Measurements from ENCODE around the gene APC. TPM values are rescaled to one million over a fixed set of nuclear protein-coding genes. Genes with fewer than 3 reads are reported as not detected.
A peak's percentile ranks its signal among the peaks of the same experiment; 100 is the strongest.
"Not testable (repeated sequence)": the region's sequence is repeated elsewhere in the genome, so short reads cannot be mapped to it uniquely, and the experiment has no call there.

Gene APC
- polyA plus RNA-seq, 4 donors: 29.2 to 31.9 (median 31.8) TPM

DNA sequence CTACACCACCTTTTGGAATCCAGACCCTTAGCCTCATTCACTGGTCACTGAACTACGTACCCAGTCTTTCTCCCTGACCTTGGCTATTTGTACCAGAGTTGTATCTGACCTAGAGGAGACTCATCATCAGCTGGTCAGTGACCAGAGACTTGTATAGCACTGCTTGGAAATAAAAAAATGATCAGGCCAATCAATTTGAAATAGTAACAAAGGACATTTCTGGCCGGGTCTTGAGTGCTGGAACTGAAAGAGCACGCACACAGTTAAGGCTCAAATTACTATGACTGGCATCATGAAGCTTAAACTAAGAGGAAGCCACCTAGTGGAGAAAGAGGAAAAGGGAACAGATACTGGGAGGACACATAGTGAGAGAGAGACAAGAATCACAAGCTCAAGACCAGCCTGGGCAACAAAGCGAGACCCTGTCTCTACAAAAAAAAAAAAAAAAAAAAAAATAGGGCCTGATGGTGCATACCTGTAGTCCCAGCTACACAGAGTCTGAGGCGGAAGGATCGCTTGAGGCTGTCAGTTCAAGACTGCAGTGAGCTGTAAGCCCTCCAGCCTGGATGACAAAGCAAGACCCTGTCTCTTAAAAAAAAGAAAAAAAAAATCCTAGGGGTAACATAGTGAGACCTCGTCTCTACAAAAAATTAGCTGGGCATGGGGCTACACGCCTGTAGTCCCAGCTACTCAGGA, 110.6 kb downstream of the APC start:
- peak in 3 of 4 donors; percentile 25 to 40 (median 30) for DNase-seq (ENCODE audit: low read depth in 4 of 4, low spot score in 3 of 4)

DNA sequence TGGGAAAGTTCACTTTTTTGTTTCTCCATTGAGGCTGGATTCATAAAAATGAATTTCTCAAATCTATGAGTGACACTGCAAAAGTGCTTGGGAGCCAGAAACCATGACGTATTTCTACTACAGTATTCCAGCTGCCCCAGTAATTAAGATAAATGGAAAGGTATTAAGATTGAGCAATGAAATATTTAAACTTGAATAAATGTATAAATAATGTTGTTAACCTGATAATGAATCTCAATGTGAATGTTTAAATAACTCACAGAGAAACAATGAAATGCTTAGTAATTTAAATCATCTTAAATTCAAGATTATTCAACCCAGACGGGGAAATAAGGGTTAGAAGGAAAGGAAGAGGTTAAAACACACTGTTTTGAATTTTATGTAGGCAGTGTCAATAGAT, 112.2 kb downstream of the APC start:
- DNase-seq (ENCODE audit: low read depth in 4 of 4, low spot score in 3 of 4): no peak

DNA sequence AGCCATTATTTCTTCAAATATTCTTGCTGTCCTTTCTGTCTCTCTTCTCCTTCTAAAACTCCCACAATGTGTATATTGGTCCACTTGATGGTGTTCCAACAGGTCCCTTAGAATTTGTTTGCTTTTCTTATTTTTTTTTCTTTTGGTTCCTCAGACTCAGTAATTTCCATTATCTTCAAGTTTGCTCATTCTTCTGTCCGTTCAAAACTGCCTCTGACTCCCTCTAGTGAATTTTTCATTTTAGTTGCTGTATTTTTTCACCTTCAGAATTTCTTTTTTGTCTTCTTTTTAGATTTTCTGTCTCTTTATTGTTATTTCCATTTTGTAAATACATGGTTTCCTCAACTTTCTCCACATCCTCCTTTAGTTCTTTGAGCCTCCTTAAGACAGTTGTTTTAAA, 117.0 kb downstream of the APC start:
- DNase-seq (ENCODE audit: low read depth in 4 of 4, low spot score in 3 of 4): no peak

DNA sequence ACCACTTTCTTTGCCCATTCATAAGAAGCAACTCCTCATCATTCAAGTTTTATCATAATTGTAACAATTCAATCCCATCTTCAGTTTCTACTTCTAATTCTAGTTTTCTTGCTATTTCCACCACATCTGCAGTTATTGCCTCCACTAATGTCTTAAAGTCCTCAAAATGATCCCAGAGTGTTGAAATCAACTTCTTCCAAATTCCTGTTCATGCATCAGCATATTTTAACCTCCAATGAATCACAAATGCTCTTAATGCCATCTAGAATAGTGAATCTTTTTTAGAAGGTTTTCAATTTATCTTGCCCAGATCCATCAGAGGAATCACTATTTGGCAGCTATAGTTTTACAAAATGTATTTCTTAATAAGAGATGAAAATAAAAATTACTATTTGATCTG, 120.2 kb downstream of the APC start:
- no peak for DNase-seq (ENCODE audit: low read depth in 4 of 4, low spot score in 3 of 4)

DNA sequence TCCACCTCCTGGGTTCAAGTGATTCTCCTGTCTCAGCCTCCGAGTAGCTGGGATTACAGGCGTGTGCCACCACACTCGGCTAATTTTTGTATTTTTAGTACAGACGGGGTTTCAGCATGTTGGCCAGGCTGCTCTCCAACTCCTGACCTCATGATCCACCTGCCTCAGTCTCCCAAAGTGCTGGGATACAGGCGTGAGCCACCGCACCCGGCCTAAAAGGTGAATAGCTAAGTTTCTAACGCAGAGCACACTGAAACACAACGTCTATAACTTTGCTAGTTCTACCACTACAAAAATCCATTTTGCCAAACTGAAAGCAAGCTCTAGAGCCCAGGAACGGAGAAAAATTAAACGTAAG, 122.9 kb downstream of the APC start:
- DNase-seq (ENCODE audit: low read depth in 4 of 4, low spot score in 3 of 4): not testable (repeated sequence)

DNA sequence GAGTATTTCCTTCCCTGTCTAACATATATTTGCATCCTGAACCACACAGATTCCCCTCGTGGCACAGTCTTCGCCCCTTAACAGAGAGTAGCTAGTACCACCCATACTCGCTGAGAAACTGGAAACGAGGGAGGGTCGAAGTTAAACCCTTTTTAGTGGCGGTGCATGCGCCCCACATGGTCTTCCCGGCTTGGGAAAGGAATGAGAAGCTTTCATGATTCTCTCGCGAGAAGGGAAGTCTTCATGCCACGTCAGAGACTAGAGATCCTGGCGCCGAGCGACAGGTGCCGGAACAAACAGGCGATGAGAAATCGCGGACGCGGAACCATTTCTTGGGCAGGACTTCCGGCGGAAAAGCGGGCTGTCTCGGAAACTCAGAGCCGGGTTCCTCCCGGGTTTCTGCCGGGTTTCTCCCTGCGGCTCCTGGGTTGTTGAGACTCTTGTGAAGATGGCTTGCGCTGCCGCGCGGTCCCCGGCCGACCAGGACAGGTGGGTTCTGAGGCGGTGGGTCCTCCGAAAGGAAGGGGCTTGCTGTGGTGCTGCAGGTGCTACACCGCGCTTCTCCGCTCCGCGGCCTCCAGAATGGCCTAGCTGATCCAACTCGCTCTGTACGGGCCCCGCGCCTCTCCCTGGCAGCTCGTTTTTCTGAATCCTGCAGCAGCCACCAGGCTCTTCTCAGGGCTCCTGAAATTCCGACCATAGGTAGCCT, 123.4 kb downstream of the APC start, which contains the start of gene SRP19:
Gene SRP19, plus strand, starts transcription at position 359 of the 709 bp plus-strand sequence. Its CDS starts 90 bp downstream, at position 449.
- DNase-seq (ENCODE audit: low read depth in 4 of 4, low spot score in 3 of 4): peak; percentile 91 to 96 (median 94)

DNA sequence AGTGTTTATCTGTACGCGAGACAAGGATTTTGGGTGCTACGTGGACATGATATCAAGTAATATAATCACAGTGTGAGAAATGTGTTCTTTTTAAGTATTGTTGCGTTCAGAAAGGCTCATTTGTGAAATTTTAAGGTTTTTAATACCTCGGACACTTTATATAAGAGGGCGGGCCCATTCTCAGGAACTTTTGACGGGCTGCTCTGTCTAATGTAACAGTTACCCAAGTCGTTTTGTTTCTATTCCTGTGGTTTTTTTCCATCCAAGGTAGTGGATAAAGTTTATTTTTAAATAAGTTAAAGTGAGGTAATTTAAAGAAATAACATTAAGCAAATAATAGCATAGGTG, 123.9 kb downstream of the APC start:
- no peak for DNase-seq (ENCODE audit: low read depth in 4 of 4, low spot score in 3 of 4)

DNA sequence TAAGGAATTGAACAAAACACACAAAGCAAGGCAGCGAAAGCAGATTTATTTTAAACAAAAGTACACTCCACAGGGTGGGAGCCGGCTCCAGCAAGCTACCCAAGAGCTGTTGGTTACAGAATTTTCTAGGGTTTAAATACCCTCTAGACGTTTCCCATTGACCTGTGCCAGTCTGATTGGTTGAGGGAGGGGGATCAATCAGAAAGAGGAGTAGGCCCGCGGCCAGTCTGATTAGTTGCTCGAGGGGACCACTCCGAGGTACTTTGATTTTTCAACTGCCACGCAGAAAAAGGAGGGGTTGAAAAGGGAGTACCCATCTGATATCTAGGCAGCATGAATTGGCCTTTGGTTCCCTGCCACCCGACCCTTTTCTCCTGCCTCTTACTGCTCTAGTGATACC, 124.4 kb downstream of the APC start:
- no peak for DNase-seq (ENCODE audit: low read depth in 4 of 4, low spot score in 3 of 4)

DNA sequence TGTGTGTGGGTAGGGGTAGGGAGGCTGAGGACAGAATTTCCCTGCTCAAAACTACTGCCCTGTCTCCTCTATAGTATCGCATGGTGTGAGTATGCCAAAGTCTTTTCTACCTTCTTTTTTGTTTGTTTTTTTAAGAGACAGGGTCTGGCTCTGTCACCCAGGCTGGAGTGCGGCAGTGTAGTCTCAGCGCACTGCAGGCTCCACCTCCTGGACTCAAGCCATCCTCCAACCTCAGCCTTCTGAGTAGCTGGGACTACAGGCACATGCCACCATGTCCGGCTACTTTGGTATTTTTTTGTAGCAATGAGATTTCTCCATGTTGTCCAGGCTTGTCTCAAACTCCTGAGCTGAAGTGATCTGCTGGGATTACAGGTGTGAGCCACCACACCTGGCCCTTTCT, 125.9 kb downstream of the APC start:
- no peak for DNase-seq (ENCODE audit: low read depth in 4 of 4, low spot score in 3 of 4)

DNA sequence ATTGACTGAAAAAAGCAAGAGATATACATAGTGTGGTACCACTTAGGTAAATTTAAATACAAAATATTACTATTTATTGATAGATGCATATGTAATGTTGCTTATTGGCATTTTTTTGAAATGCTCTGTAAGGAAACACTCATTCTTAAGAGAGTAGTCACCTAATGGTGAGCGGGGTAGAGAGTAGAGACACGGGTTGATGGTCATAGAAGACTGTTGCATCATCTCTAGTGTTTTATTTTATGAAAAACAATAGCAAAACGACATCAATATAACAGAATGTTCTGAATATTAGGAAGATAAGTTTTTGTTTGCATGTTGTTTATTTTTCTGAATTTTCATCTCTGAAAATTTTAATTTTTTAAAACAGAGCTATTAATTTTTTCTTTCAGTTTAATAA, 127.4 kb downstream of the APC start:
- no peak for DNase-seq (ENCODE audit: low read depth in 4 of 4, low spot score in 3 of 4)

DNA sequence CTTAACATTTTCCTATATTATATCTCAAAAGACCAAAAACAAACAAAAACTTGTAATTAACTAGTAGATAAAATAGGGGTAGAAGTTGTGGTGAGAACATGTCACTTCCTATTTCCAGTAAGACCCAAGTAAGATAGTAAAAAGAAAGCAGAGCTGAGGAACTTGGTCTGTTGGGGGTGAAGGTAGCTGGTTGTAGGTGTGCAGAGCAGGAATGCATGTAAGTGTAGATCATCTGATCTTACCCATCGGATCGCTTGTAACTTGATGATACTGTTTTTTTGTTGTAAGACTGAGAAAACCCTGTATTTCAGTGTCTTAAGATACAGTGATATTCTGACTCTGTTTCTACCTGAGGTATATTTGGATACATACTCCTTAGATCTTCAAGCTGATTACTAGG, 129.1 kb downstream of the APC start:
- no peak for DNase-seq (ENCODE audit: low read depth in 4 of 4, low spot score in 3 of 4)

DNA sequence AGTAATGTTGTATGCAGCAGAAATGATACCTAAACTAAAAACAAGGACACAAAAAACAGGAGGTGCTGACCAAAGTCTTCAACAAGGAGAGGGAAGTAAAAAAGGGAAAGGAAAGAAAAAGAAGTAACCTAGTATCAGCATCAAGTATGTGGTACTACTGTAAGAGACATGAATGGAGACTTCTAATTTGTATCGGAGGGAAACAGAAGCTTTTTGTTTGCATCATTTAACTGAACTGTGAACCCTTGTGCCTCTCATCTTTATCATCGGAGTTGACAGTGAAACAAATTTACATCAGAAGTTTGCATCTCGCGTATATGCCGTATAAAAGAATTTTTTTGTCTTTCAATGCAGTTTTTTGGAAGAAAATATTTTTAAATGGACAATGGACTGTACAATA, 129.7 kb downstream of the APC start:
- no peak for DNase-seq (ENCODE audit: low read depth in 4 of 4, low spot score in 3 of 4)

DNA sequence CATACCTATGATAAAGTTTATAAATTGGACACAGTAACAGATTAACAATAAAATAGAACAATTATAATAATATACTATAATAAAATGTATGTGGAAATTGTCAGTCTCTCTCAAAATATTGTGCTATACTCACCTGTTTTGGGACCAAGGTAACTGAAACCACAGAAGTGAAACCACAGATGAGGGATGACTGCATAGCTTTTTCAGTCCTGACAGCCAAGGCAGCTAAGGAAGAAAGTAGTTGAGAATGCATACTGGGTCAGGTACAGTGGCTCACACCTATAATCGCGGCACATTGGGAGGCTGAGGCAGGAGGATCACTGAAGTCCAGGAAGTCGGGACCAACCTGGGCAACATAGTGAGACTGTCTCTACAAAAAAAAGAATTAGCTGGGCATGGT, 132.3 kb downstream of the APC start:
- no peak for DNase-seq (ENCODE audit: low read depth in 4 of 4, low spot score in 3 of 4)

DNA sequence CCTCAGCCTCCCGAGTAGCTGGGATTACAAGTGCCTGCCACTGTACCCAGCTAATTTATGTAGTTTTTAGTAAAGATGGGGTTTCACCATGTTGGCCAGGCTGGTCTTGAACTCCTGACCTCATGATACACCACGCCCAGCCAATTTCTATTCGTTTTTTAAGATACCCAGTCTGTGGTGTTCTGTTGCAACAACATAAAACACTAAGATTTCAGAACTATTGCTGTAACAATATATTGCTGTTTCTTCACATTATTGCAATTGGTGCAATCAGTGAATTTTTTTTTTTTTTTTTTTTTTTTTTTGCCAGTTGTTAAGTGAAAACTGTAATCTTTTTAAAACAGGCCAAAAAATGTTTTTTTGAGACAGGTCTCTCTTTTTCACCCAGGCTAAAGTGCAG, 133.3 kb downstream of the APC start:
- no peak for DNase-seq (ENCODE audit: low read depth in 4 of 4, low spot score in 3 of 4)

DNA sequence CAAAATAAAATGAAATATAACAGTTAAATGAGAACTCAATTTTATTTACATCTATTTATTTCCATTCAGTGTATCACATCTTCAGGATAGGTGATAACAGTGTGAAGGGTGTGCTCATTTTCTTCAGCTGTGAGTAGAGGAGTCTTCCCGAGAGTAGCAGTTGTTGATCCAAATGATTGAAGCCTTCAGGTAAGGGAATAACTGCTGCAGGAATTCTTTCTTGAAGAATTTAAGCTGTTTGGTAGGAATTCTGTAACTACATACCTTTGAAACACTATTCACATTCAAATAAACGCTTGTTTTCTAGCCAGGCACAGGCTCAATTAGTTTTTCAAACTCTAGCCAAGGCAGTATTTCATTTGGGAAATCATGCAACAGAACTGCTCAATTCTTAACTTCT, 138.7 kb downstream of the APC start:
- DNase-seq (ENCODE audit: low read depth in 4 of 4, low spot score in 3 of 4): no peak

DNA sequence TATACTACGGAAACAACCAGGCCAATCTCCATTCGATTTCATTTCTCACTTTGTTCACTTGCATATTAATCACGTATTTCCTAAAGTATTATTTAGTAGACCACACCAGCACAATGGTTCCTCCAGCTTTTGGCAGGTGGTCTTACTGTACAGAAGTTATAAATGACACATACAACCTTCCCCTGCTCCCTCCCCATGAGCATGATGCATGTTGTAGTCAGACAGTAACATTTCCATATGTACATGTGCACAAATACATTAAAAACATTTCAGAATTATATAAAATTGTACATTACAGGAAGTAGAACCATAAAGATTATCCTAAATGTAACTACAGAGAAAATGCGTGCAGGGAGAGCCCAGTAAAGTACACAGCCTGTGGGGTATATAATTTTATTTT, 140.4 kb downstream of the APC start:
- DNase-seq (ENCODE audit: low read depth in 4 of 4, low spot score in 3 of 4): no peak

DNA sequence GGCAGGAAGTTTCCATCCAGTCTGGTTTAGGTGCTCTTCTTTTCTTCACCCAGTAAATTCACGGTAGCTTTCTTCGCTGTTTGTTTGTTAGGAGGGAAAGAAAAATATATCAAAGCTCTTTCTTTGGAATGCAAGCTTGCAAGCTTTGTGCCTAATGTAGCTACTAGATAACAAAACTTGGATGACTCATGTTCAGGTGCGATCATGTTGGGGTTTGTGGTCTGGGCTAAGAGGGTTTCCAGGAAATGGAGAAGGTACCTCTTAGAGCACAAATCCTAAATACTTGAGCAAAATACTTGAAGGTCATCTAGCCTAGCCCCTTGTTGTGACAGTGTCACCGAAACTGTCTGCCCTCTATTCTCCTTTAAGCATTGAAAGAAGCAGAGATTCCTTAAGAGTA, 141.1 kb downstream of the APC start:
- no peak for DNase-seq (ENCODE audit: low read depth in 4 of 4, low spot score in 3 of 4)

DNA sequence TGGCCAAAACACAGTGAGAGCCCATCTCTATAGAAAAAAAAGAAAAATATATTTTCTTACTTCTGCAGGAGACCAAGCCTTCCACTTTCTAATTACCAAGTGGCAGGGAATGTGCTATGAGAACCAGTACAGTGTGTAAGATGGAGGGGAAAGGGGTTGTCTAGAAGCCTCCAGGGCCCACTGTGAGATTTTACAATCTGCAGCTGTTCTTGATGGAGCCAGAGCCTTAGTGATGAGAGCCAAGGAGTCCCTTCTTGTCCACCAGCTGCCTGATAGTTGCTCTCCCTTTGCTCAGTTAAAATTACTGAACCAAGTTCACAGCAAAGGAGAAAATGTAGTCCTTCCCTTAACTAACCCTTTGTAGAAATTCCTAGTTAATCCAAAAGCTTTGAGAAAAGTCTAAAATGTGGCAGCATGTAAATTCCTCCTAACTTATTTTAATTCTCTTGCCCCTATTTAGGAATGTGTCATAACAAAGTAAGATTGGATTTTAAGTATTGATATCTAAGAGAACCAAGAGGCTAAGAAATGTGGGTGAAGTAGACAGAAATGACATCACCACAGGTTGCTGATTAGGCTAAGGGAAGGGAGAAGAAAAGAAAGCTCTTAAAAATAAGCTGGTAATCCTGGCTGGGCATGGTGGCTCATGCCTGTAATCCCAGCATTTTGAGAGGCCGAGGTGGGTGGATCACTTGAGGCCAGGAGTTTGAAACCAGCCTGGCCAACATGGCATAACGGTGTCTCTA, 142.7 kb downstream of the APC start:
- DNase-seq (ENCODE audit: low read depth in 4 of 4, low spot score in 3 of 4): no peak

DNA sequence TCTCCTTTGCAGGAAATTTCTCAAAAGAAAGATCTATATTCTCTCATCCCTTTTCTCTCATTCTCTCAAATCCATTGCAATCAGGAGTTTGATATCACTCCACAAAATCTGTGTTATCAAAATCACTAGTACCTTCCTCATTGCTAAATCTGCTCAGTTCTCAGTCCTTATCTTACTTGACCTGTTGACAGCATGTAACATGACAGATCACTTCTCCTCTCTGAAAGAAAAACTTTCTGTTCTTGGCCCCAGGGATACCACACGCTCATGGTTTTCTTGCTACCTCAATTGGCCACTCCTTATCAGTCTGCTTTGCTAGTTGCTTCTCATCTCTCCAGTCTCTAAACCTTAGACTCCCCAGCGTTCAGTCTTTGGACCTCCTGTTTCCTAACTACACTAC, 145.5 kb downstream of the APC start:
- no peak for DNase-seq (ENCODE audit: low read depth in 4 of 4, low spot score in 3 of 4)

DNA sequence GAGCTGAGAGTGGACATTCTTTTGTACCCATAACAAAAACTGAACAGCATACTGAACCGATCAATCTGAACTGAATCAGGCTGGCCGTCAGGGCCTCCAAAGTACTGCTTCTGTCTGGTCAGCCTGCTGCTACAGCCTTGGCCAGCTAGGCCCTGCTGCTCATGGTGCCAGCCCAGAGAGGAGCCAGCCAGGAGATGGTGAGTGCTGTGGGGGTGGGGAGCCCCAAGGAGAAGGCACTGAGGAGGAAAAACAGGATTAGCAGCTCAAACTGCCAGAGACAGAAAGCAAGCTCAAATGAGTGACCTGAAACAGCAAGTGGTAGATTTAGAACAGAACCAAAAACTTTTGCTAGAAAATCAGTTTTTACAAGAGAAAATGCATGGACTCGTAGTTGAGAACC, 147.3 kb downstream of the APC start:
- no peak for DNase-seq (ENCODE audit: low read depth in 4 of 4, low spot score in 3 of 4)

DNA sequence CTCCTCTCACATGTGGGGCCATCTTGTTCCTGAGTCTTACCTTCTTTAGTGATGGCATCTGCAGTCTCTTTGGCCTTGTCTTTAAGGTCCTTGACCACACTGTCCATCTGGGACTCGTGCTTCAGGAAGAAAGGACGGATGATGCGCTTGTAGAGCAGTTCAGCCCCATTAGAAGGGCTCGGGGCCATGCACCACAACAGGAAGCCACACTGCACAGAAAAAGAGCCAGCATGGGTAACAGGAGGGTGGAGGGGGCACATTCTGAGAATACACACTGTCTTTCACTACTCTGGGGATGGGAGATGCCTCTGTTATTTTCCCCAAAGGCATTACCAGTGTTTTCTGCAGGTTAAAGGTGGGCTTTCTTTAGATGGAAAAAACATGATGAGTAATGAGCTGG, 149.3 kb downstream of the APC start:
- DNase-seq (ENCODE audit: low read depth in 4 of 4, low spot score in 3 of 4): no peak

DNA sequence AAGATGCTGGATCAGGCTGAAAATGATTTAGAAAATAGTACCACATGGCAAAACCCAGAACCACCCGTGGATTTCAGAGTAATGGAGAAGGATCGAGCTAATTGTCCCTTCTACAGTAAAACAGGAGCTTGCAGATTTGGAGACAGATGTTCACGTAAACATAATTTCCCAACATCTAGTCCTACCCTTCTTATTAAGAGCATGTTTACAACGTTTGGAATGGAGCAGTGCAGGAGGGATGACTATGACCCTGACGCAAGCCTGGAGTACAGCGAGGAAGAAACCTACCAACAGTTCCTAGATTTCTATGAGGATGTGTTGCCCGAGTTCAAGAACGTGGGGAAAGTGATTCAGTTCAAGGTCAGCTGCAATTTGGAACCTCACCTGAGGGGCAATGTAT, 154.4 kb downstream of the APC start:
- DNase-seq (ENCODE audit: low read depth in 4 of 4, low spot score in 3 of 4): not testable (repeated sequence)

Measured in right renal pelvis (tissue), 4 donors.